ENCODE results near the gene PRKCE. TPM values are rescaled to one million over a fixed set of nuclear protein-coding genes. Genes with fewer than 3 reads are reported as not detected.

The PRKCE gene
- total and polyA plus RNA-seq, 2 experiments from 2014 or later, result 0.94 to 1.2 TPM

GRCh38 chr2:46066116-46066515 lies 414.6 kb downstream of the PRKCE start (continued):
- TF ChIP-seq, protein P1, sequence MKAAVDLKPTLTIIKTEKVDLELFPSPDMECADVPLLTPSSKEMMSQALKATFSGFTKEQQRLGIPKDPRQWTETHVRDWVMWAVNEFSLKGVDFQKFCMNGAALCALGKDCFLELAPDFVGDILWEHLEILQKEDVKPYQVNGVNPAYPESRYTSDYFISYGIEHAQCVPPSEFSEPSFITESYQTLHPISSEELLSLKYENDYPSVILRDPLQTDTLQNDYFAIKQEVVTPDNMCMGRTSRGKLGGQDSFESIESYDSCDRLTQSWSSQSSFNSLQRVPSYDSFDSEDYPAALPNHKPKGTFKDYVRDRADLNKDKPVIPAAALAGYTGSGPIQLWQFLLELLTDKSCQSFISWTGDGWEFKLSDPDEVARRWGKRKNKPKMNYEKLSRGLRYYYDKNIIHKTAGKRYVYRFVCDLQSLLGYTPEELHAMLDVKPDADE (IDR thresholded peaks at IDR 0.05), result no peak

- H4K20me1 ChIP-seq (replicated peaks; ENCODE audit: insufficient read depth), result no peaks in the 10 kb centered on the region
- ATAC-seq (no peak), DNase-seq (ENCODE audit: low spot score) (no peak)
- H3K9me2 ChIP-seq (ENCODE audit: insufficient read depth), result no peaks in the 10 kb centered on the region
- Mint-ChIP-seq H3K36me3 (ENCODE audit: low read depth) (no peaks in the 10 kb centered on the region), H3K4me1 (peaks cover 11% of the 10 kb centered on the region), H3K4me3 (no peak overlapping the region), H3K9me3 (no peaks in the 10 kb centered on the region), H3K27ac (no peak overlapping the region), H3K27me3 (ENCODE audit: insufficient read depth, low read depth, poor library complexity) (no peaks in the 10 kb centered on the region)
- H3K79me2 ChIP-seq (replicated peaks; ENCODE audit: insufficient read depth), result no peaks in the 10 kb centered on the region
- H3K4me3 ChIP-seq, result no peak overlapping the region
- TF ChIP-seq JUNB (IDR thresholded peaks at IDR 0.05; ENCODE audit: unreplicated experiment) (no peak), EZH2phosphoT487 (IDR thresholded peaks at IDR 0.05; ENCODE audit: unreplicated experiment) (no peak), ZNF462 (CRISPR knock-in tag; IDR thresholded peaks at IDR 0.05) (no peak), CREB1 (CRISPR knock-in tag; IDR thresholded peaks at IDR 0.05; ENCODE audit: low read depth) (no peak), POLR2AphosphoS5 (IDR thresholded peaks at IDR 0.05; ENCODE audit: low read depth) (no peak), STAT1 (IDR thresholded peaks at IDR 0.05; ENCODE audit: unreplicated experiment) (no peak), ZNF331 (CRISPR knock-in tag; IDR thresholded peaks at IDR 0.05; ENCODE audit: low read depth) (no peak), EZH2 (IDR thresholded peaks at IDR 0.05; ENCODE audit: low read depth, unreplicated experiment) (no peak)
- TF ChIP-seq, protein P1 (IDR thresholded peaks at IDR 0.05), result no peak
- TF ChIP-seq, protein P2, sequence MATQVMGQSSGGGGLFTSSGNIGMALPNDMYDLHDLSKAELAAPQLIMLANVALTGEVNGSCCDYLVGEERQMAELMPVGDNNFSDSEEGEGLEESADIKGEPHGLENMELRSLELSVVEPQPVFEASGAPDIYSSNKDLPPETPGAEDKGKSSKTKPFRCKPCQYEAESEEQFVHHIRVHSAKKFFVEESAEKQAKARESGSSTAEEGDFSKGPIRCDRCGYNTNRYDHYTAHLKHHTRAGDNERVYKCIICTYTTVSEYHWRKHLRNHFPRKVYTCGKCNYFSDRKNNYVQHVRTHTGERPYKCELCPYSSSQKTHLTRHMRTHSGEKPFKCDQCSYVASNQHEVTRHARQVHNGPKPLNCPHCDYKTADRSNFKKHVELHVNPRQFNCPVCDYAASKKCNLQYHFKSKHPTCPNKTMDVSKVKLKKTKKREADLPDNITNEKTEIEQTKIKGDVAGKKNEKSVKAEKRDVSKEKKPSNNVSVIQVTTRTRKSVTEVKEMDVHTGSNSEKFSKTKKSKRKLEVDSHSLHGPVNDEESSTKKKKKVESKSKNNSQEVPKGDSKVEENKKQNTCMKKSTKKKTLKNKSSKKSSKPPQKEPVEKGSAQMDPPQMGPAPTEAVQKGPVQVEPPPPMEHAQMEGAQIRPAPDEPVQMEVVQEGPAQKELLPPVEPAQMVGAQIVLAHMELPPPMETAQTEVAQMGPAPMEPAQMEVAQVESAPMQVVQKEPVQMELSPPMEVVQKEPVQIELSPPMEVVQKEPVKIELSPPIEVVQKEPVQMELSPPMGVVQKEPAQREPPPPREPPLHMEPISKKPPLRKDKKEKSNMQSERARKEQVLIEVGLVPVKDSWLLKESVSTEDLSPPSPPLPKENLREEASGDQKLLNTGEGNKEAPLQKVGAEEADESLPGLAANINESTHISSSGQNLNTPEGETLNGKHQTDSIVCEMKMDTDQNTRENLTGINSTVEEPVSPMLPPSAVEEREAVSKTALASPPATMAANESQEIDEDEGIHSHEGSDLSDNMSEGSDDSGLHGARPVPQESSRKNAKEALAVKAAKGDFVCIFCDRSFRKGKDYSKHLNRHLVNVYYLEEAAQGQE (IDR thresholded peaks at IDR 0.05; ENCODE audit: unreplicated experiment), result no peak
- no peaks in the 10 kb centered on the region for H3K27me3 ChIP-seq (ENCODE audit: insufficient read depth)
- H2AFZ ChIP-seq, result no peak overlapping the region
- H3K36me3 ChIP-seq (ENCODE audit: insufficient read depth), result no peaks in the 10 kb centered on the region
- no peaks in the 10 kb centered on the region for H3F3A ChIP-seq (replicated peaks; ENCODE audit: low read depth)
- 0 out of 2 replicates have a peak, but pooled peaks cover 3% of the 10 kb centered on the region for H3K4me1 ChIP-seq (ENCODE audit: insufficient read depth)
- H3K4me2 ChIP-seq, result no peak overlapping the region
- H3K27ac ChIP-seq (ENCODE audit: low read depth), result no peak overlapping the region
These were observed 415.1 kb downstream of the PRKCE start for GRCh38 chr2:46066601-46067000.
